ENCODE results near the gene GP1BB. TPM values are rescaled to one million over a fixed set of nuclear protein-coding genes. Genes with fewer than 3 reads are reported as not detected.

The GP1BB gene
- total and polyA plus RNA-seq, 2 of the 13 experiments (the other 11 are each of a cell fraction or from before 2014, with no cell fraction given): not detected

- intact Hi-C loops (cut with micrococcal nuclease; ENCODE audit: unreplicated experiment): no loop called here
- ATAC-seq (peak; percentile 46; the same call in 2 of the 3 replicates), DNase-seq (ENCODE audit: low spot score) (no peak), FAIRE-seq (no peak)
- no peaks in the 10 kb centered on the region for H3K36me3 ChIP-seq (replicated peaks in 1 of 2; ENCODE audit: control insufficient read depth in 1 of 2, insufficient read depth in 2 of 2, low read length in 2 of 2)
- H3K9ac ChIP-seq (ENCODE audit: insufficient read depth, low read depth, low read length): no peak overlapping the region
- no peaks in the 10 kb centered on the region for H3K4me1 ChIP-seq (ENCODE audit: insufficient read depth, low read length)
- no peak for TF ChIP-seq NCOR1 (IDR thresholded peaks at IDR 0.05; ENCODE audit: borderline replicate concordance, low read length)
- no peaks in the 10 kb centered on the region for H3K79me2 ChIP-seq (ENCODE audit: insufficient read depth, low read length)
- H3K27ac ChIP-seq (ENCODE audit: extremely low read length, insufficient read depth, low read length): no peak overlapping the region
- no peak overlapping the region for H2AFZ ChIP-seq (ENCODE audit: low read length)
- ChIA-PET CTCF (ENCODE audit: low intra/inter-chr PET ratio, low total read pairs) (no interaction called here), POLR2A (no interaction called here)
- no peak overlapping the region for H3K4me3 ChIP-seq (replicated peaks in 1 of 3; ENCODE audit: insufficient read depth in 1 of 3, low read depth in 2 of 3, low read length in 3 of 3)
- H4K20me1 ChIP-seq (ENCODE audit: insufficient read depth, low read length): no peaks in the 10 kb centered on the region
- no TSS peak for BruUV-seq (replicated peaks)
- no peak overlapping the region for H3K4me2 ChIP-seq (ENCODE audit: low read depth, low read length)
- H3K9me3 ChIP-seq (ENCODE audit: low read length): no peaks in the 10 kb centered on the region
- in situ Hi-C loops (cut with HindIII; ENCODE audit: extremely low pct_ligation_motif_present, low pct_unique_long_range_greater_than_20kb): no loop called here
- H3K27me3 ChIP-seq (ENCODE audit: control insufficient read depth in 1 of 2, insufficient read depth in 2 of 2, low read length in 2 of 2): peaks cover 10 to 56% of the 10 kb centered on the region in 2 experiments
- WGBS (ENCODE audit: low lambda C conversion rate): 8% methylated on average over 8 of the region's 21 CpGs
These were observed 34.7 kb upstream of the GP1BB start for GRCh38 chr22:19688301-19689290.

- ATAC-seq: peak; percentile 20; the same call in 1 of the 3 replicates
- H3K27me3 ChIP-seq (ENCODE audit: control insufficient read depth in 1 of 2, insufficient read depth in 2 of 2, low read length in 2 of 2): peaks cover 10 to 64% of the 10 kb centered on the region in 2 experiments
- ChIA-PET POLR2A (no interaction called here), CTCF (ENCODE audit: low intra/inter-chr PET ratio, low total read pairs) (no interaction called here)
- WGBS (ENCODE audit: low lambda C conversion rate): 50% methylated on average over 2 of the region's 15 CpGs
- H3K4me2 ChIP-seq (ENCODE audit: low read depth, low read length): no peak overlapping the region
- no peaks in the 10 kb centered on the region for H3K79me2 ChIP-seq (ENCODE audit: insufficient read depth, low read length)
- no peaks in the 10 kb centered on the region for H3K36me3 ChIP-seq (replicated peaks in 1 of 2; ENCODE audit: control insufficient read depth in 1 of 2, insufficient read depth in 2 of 2, low read length in 2 of 2)
- FAIRE-seq: no peak
- H3K27ac ChIP-seq (ENCODE audit: extremely low read length, insufficient read depth, low read length): no peak overlapping the region
- no peak overlapping the region for H3K9ac ChIP-seq (ENCODE audit: insufficient read depth, low read depth, low read length)
- H3K4me1 ChIP-seq (ENCODE audit: insufficient read depth, low read length): no peaks in the 10 kb centered on the region
- H4K20me1 ChIP-seq (ENCODE audit: insufficient read depth, low read length): no peaks in the 10 kb centered on the region
- BruUV-seq (replicated peaks): no TSS peak
- no peaks in the 10 kb centered on the region for H3K9me3 ChIP-seq (ENCODE audit: low read length)
- in situ Hi-C loops (cut with HindIII; ENCODE audit: extremely low pct_ligation_motif_present, low pct_unique_long_range_greater_than_20kb): no loop called here
- no peak overlapping the region for H3K4me3 ChIP-seq (replicated peaks in 1 of 3; ENCODE audit: insufficient read depth in 1 of 3, low read depth in 2 of 3, low read length in 3 of 3)
- no peak for DNase-seq (ENCODE audit: low spot score)
- intact Hi-C loops (cut with micrococcal nuclease; ENCODE audit: unreplicated experiment): no loop called here
- no peak for TF ChIP-seq MAF1 (CRISPR knock-in tag; IDR thresholded peaks at IDR 0.05; ENCODE audit: borderline replicate concordance)
- TF ChIP-seq CREB1 (IDR thresholded peaks at IDR 0.05): no peak
- no peak for TF ChIP-seq CREB1 (CRISPR knock-in tag; IDR thresholded peaks at IDR 0.05)
- TF ChIP-seq RELA (CRISPR knock-in tag; IDR thresholded peaks at IDR 0.05): no peak
- TF ChIP-seq LBX2 (CRISPR knock-in tag; IDR thresholded peaks at IDR 0.05; ENCODE audit: borderline replicate concordance): no peak
- no peak for TF ChIP-seq AGO1 (IDR thresholded peaks at IDR 0.05; ENCODE audit: low read depth, low read length, poor library complexity, severe bottlenecking)
- no peak for TF ChIP-seq SP2 (CRISPR knock-in tag; IDR thresholded peaks at IDR 0.05)
- no peak for TF ChIP-seq SMAD1 (CRISPR knock-in tag; IDR thresholded peaks at IDR 0.05; ENCODE audit: borderline replicate concordance, low read depth)
- TF ChIP-seq CREM (IDR thresholded peaks at IDR 0.05): no peak
- TF ChIP-seq CREM (CRISPR knock-in tag; IDR thresholded peaks at IDR 0.05): no peak
- no peak overlapping the region for H2AFZ ChIP-seq (ENCODE audit: low read length)
These were observed 33.9 kb upstream of the GP1BB start for GRCh38 chr22:19689408-19689807.

All from HepG2 (cell line).